Astrocyte of the hippocampus (primary cell): ENCODE measurements around the gene SPIRE2.
"Not testable (repeated sequence)": the region's sequence is repeated elsewhere in the genome, so short reads cannot be mapped to it uniquely, and the experiment has no call there.

ENCODE experiments used
- DNase-seq: peaks from one replicate; pipeline ENCODE4 v3.0.0; 2011; ENCODE audit warnings: low read depth, low spot score

SPIRE2 gene

GRCh38 chr16:89864527-89864820, 36.2 kb downstream of the SPIRE2 start:
- peak; percentile 46 for DNase-seq

- DNase-seq: no peak
Observed at GRCh38 chr16:89867918-89868317, 39.6 kb downstream of the SPIRE2 start.

GRCh38 chr16:89869911-89870310, 41.6 kb downstream of the SPIRE2 start:
- no peak for DNase-seq

GRCh38 chr16:89870440-89870839, 42.2 kb downstream of the SPIRE2 start:
- DNase-seq: no peak

GRCh38 chr16:89871895-89872294, 43.6 kb downstream of the SPIRE2 start:
- DNase-seq: no peak

GRCh38 chr16:89873109-89873971, 45.1 kb downstream of the SPIRE2 start, which contains the start of gene TCF25:
Gene TCF25 (plus strand): TSS chr16:89873592. CDS start chr16:89873668, 76 bp downstream.
- DNase-seq: peak; percentile 96

GRCh38 chr16:89873972-89874689, 45.9 kb downstream of the SPIRE2 start:
- DNase-seq: peak; percentile 98

- DNase-seq: not testable (repeated sequence)
Observed at GRCh38 chr16:89879123-89879522, 50.8 kb downstream of the SPIRE2 start.

- no peak for DNase-seq
Observed at GRCh38 chr16:89880477-89881367, 52.4 kb downstream of the SPIRE2 start.

- no peak for DNase-seq
Observed at GRCh38 chr16:89881368-89881730, 53.1 kb downstream of the SPIRE2 start.

GRCh38 chr16:89883346-89884040, 55.2 kb downstream of the SPIRE2 start:
- DNase-seq: no peak

GRCh38 chr16:89884041-89884421, 55.8 kb downstream of the SPIRE2 start:
- DNase-seq: no peak

GRCh38 chr16:89887243-89887642, 59.0 kb downstream of the SPIRE2 start:
- no peak for DNase-seq

- no peak for DNase-seq
Observed at GRCh38 chr16:89890200-89890599, 61.9 kb downstream of the SPIRE2 start.

- DNase-seq: no peak
Observed at GRCh38 chr16:89890886-89891657, 62.8 kb downstream of the SPIRE2 start.

- DNase-seq: no peak
Observed at GRCh38 chr16:89892055-89892630, 63.9 kb downstream of the SPIRE2 start.

- no peak for DNase-seq
Observed at GRCh38 chr16:89892635-89893034, 64.4 kb downstream of the SPIRE2 start.

- no peak for DNase-seq
Observed at GRCh38 chr16:89893642-89894548, 65.6 kb downstream of the SPIRE2 start.
